IMR-90 (cell line): ENCODE results near the gene PAX8. TPM values are rescaled to one million over a fixed set of nuclear protein-coding genes. Genes with fewer than 3 reads are reported as not detected.
"Not testable (repeated sequence)": the region's sequence is repeated elsewhere in the genome, so short reads cannot be mapped to it uniquely, and the experiment has no call there.

Experiments used
- ATAC-seq: fragments of 200-7000 bp; cut with Tn5 transposase; 2 replicates; pipeline ENCODE4 v1.9.1; 2020; ENCODE audit warnings: low read depth, mild to moderate bottlenecking, moderate library complexity
- BruUV-seq: library from RNA; stranded (reverse); fragments of 400-500 nt; replicated peaks from 2 replicates; lab custom pipeline; 2021; lab: Mats Ljungman, UMichigan
- CTCF ChIA-PET: fragments of 300-600 bp; formaldehyde crosslinking; extraction: SDS; loops from one replicate; lab custom pipeline; 2021; ENCODE audit warnings: antibody characterized with exemption; lab: Yijun Ruan, JAX
- POLR2A ChIA-PET: fragments of 300-600 bp; sonication (Branson Sonifier 250); formaldehyde crosslinking; loops from one replicate; lab custom pipeline; 2022; ENCODE audit warnings: antibody characterized with exemption; ENCODE audit not compliant: unreplicated experiment; lab: Charles Lee
- DNase-seq: peaks from one replicate; pipeline ENCODE4 v3.0.0; 2013
- H2AFZ ChIP-seq: replicated peaks from 2 replicates; pipeline ENCODE3; 2013; ENCODE audit warnings: low read length, mild to moderate bottlenecking; ENCODE audit not compliant: poor library complexity
- H2AK5ac ChIP-seq: 2 replicates; pipeline ENCODE4 v1.6.1; 2013; ENCODE audit warnings: low read depth, low read length, inconsistent platforms
- H2AK9ac ChIP-seq: replicated peaks from 2 replicates; pipeline ENCODE3; 2013; ENCODE audit warnings: mild to moderate bottlenecking, low read depth, low read length, moderate library complexity; ENCODE audit not compliant: poor library complexity
- H2BK120ac ChIP-seq: 2 replicates; pipeline ENCODE4 v1.6.1; 2013; ENCODE audit warnings: low read depth, low read length, inconsistent platforms
- H2BK15ac ChIP-seq: 3 replicates; pipeline ENCODE4 v1.6.1; 2013; ENCODE audit warnings: low read depth, low read length, inconsistent platforms
- H2BK20ac ChIP-seq: 2 replicates; pipeline ENCODE4 v1.6.1; 2013; ENCODE audit warnings: low read depth, mild to moderate bottlenecking, inconsistent platforms, low read length, moderate library complexity
- H2BK5ac ChIP-seq: 2 replicates; pipeline ENCODE4 v1.6.1; 2013; ENCODE audit warnings: mild to moderate bottlenecking, low read depth, low read length, inconsistent platforms; ENCODE audit not compliant: poor library complexity, severe bottlenecking
- H3K14ac ChIP-seq: replicated peaks from 2 replicates; pipeline ENCODE4 v1.6.1; 2013; ENCODE audit warnings: low read depth, low read length, inconsistent platforms
- H3K18ac ChIP-seq: 2 replicates; pipeline ENCODE4 v1.6.1; 2013; ENCODE audit warnings: low read depth, low read length, control low read depth
- H3K23ac ChIP-seq: 2 replicates; pipeline ENCODE4 v1.6.1; 2013; ENCODE audit warnings: low read depth, low read length, inconsistent platforms
- H3K27ac ChIP-seq: 2 replicates; pipeline ENCODE4 v1.5.1; 2013; ENCODE audit warnings: mild to moderate bottlenecking, control low read depth, low read length; ENCODE audit not compliant: insufficient read depth
- H3K27me3 ChIP-seq: 2 replicates; pipeline ENCODE4 v1.6.1; 2013; ENCODE audit warnings: low read length; ENCODE audit not compliant: control insufficient read depth, insufficient read depth
- H3K36me3 ChIP-seq: 2 replicates; pipeline ENCODE4 v1.6.1; 2013; ENCODE audit warnings: low read length, mixed read lengths; ENCODE audit not compliant: control insufficient read depth, insufficient read depth
- H3K4ac ChIP-seq: 2 replicates; pipeline ENCODE4 v1.6.1; 2013; ENCODE audit warnings: low read depth, low read length, inconsistent platforms
- H3K4me1 ChIP-seq: 2 replicates; pipeline ENCODE4 v1.6.1; 2013; ENCODE audit warnings: low read length, mixed read lengths; ENCODE audit not compliant: control insufficient read depth, insufficient read depth
- H3K4me2 ChIP-seq: 2 replicates; pipeline ENCODE4 v1.6.1; 2013; ENCODE audit warnings: low read depth, mild to moderate bottlenecking, control low read depth, low read length, moderate library complexity
- H3K4me3 ChIP-seq: 2 replicates; pipeline ENCODE4 v1.5.1; 2013; ENCODE audit warnings: low read depth, mild to moderate bottlenecking, control low read depth, low read length, moderate library complexity; ENCODE audit not compliant: insufficient read depth
- H3K56ac ChIP-seq: 2 replicates; pipeline ENCODE4 v1.6.1; 2013; ENCODE audit warnings: low read length, inconsistent platforms; ENCODE audit not compliant: insufficient read depth; ENCODE audit errors: extremely low read depth
- H3K79me1 ChIP-seq, 2 experiments: 2 replicates each; pipeline ENCODE4 v1.6.1; 2013; ENCODE audit warnings: low read length in 2 of 2, inconsistent platforms in 1 of 2, low read depth in 1 of 2
- H3K9ac ChIP-seq: 2 replicates; pipeline ENCODE4 v1.6.1; 2013; ENCODE audit warnings: low read depth, low read length, control low read depth
- H3K9me1 ChIP-seq: 2 replicates; pipeline ENCODE4 v1.6.1; 2013; ENCODE audit warnings: low read length, inconsistent platforms; ENCODE audit not compliant: insufficient read depth
- H3K9me3 ChIP-seq: 2 replicates; pipeline ENCODE4 v1.6.1; 2013; ENCODE audit warnings: low read length; ENCODE audit not compliant: control insufficient read depth, insufficient read depth
- H4K20me1 ChIP-seq: 2 replicates; pipeline ENCODE4 v1.6.1; 2013; ENCODE audit warnings: low read length, inconsistent platforms; ENCODE audit not compliant: insufficient read depth
- H4K5ac ChIP-seq: 2 replicates; pipeline ENCODE4 v1.6.1; 2013; ENCODE audit warnings: mild to moderate bottlenecking, low read depth, low read length, control low read depth
- H4K8ac ChIP-seq, 2 experiments: 2 replicates each; pipeline ENCODE4 v1.6.1; 2013; ENCODE audit warnings: low read depth in 2 of 2, low read length in 2 of 2, control low read depth in 1 of 2, inconsistent platforms in 1 of 2
- H4K91ac ChIP-seq: 2 replicates; pipeline ENCODE4 v1.6.1; 2013; ENCODE audit warnings: low read depth, low read length, inconsistent platforms; ENCODE audit not compliant: insufficient read depth
- BHLHE40 ChIP-seq: fragments of 150-350 bp; IDR thresholded peaks from 2 replicates; pipeline ENCODE4 v1.6.1; 2016; ENCODE audit warnings: mild to moderate bottlenecking, low read depth, low read length
- CTCF ChIP-seq: conservative IDR thresholded peaks from 2 replicates; pipeline ENCODE4 v1.5.1; 2012; ENCODE audit warnings: mild to moderate bottlenecking, low read depth, low read length, improper control_type of control experiment
- RAD21 ChIP-seq: IDR thresholded peaks from 2 replicates; pipeline ENCODE4 v1.6.1; 2012; ENCODE audit warnings: low read length, improper control_type of control experiment
- RCOR1 ChIP-seq: IDR thresholded peaks from 2 replicates; pipeline ENCODE4 v1.6.1; 2012; ENCODE audit warnings: mild to moderate bottlenecking, low read length, improper control_type of control experiment; ENCODE audit not compliant: insufficient replicate concordance
- WGBS, 2 experiments: methylation state at CpG; one replicate each; pipeline versions ENCODE4 v1.1.5 to v1.1.7; 2013; ENCODE audit warnings: missing lambda C conversion rate in 2 of 2; ENCODE audit not compliant: insufficient read length in 1 of 2; ENCODE audit errors: extremely low coverage in 2 of 2; 5-methylcytosine and 5-hydroxymethylcytosine counted together
- dilution Hi-C: fragments of 300-500 bp; cut with HindIII; formaldehyde crosslinking; loops from one replicate; pipeline ENCODE4 v1.14.3; 2018; ENCODE audit warnings: low sequenced_read_pairs; ENCODE audit not compliant: unreplicated experiment
- in situ Hi-C: fragments of 300-500 bp; cut with MboI; formaldehyde crosslinking; loops from 3 replicates; pipeline ENCODE4 v1.14.3; 2019; ENCODE audit warnings: low sequenced_read_pairs, inconsistent platforms, mixed read lengths
- intact Hi-C: fragments of 100-400 bp; cut with micrococcal nuclease; formaldehyde crosslinking; loops from 2 replicates; pipeline ENCODE4 v1.10.0; 2022
- polyA plus RNA-seq, 3 experiments: library from polyadenylated mRNA; depleted of rRNA; stranded (reverse); fragments of >200 nt; gene quantifications; 2 replicates each; pipeline ENCODE4 v1.2.3, GENCODE V29; 2012; ENCODE audit warnings: low replicate concordance in 1 of 3
- total RNA-seq: library from RNA; depleted of rRNA; stranded (reverse); fragments of >200 nt; gene quantifications from 2 replicates; pipeline ENCODE4 v1.2.3, GENCODE V29; 2012

Gene PAX8
- total and polyA plus RNA-seq, 2 of the 4 experiments (the other 2 are of a cell fraction), result 0.18 to 1.5 TPM

DNA sequence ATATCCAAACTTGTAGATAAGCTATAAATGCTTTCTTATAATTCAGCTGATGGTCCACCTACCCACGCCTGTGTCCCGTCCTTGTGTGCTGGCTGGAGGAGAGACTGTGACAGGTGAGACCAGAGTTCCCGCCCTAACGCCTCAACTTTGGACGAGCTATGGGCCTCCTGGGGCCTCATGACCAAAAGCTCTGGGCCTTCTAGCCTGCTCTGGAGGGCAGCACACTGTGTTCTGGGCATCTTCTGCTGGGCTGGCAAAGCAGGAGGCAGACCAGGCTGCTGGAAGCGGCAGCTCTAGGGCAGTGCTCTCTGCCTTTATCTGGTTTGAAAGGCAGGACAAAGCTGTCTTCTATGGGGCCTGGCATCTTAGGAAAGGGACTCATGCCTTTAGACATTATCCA lies 26.0 kb upstream of the PAX8 start:
- no peak overlapping the region for H3K4me2 ChIP-seq
- H3K56ac ChIP-seq, result no peak overlapping the region
- H2AK9ac ChIP-seq, result no peak overlapping the region
- H3K79me1 ChIP-seq, result no peaks in the 10 kb centered on the region
- no peak overlapping the region for H3K27ac ChIP-seq
- no peak overlapping the region for H3K14ac ChIP-seq
- H3K4me1 ChIP-seq, result no peaks in the 10 kb centered on the region
- H3K18ac ChIP-seq, result no peak overlapping the region
- H2BK5ac ChIP-seq, result no peak overlapping the region
- no peak overlapping the region for H4K5ac ChIP-seq
- no peak overlapping the region for H2BK120ac ChIP-seq
- 72% methylated on average over 5 of the region's 6 CpGs; no CpG with 5 or more reads in 1 of the 2 experiments for WGBS, 2 experiments
- H3K9ac ChIP-seq, result no peak overlapping the region
- in situ Hi-C loops (no loop called here), intact Hi-C loops (no loop called here), dilution Hi-C loops (no loop called here)
- no peak overlapping the region for H3K4me3 ChIP-seq
- ATAC-seq (no peak), DNase-seq (no peak)
- no TSS peak for BruUV-seq
- no peaks in the 10 kb centered on the region for H4K20me1 ChIP-seq
- no peak overlapping the region for H3K23ac ChIP-seq
- no peaks in the 10 kb centered on the region for H3K9me3 ChIP-seq
- H2BK20ac ChIP-seq, result no peak overlapping the region
- ChIA-PET CTCF (no interaction called here), POLR2A (no interaction called here)
- no peaks in the 10 kb centered on the region for H3K36me3 ChIP-seq
- H2AK5ac ChIP-seq, result no peak overlapping the region
- no peak overlapping the region for H2AFZ ChIP-seq
- H4K8ac ChIP-seq, result no peak overlapping the region
- H3K9me1 ChIP-seq, result no peaks in the 10 kb centered on the region
- H4K91ac ChIP-seq, result no peak overlapping the region
- TF ChIP-seq BHLHE40 (no peak), RCOR1 (no peak), RAD21 (no peak), CTCF (no peak)
- peaks cover 28% of the 10 kb centered on the region for H3K27me3 ChIP-seq
- no peak overlapping the region for H3K4ac ChIP-seq
- no peak overlapping the region for H2BK15ac ChIP-seq

DNA sequence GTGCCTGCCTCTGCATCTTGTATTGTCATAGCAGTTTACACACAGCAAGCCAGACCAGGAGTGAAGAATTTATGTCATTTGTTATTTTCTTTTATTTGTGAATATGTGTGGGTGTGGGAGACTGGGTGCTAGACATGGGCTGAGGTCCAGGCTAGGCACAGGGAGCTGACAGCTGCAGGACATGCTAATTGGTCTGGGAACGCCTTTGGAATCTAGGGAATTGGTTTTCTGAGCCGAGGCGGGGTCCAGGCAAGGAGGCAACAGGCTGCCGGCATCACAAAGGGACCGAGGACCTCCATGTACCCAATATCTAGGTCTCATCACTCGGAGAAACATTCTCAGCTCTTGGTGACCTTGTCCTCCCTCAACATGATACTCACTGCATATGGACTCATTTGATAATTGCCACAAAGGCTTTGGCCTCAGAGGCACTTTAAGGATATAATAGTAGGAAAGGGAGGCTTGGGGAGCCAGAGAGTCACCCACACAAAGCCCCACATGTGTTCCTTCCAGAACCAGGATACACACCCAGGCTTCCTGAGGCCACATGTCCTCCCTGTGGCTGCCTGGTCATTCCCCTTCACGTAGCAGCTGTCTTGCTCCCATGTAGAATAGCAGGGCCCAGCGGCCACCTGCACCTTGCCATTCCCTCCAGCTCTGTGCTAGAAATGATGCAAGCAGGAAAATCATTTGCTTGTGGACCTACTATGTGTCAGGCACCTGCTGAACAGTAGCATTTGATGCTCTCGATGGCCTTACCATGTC lies 23.7 kb upstream of the PAX8 start:
- in situ Hi-C loops, intact Hi-C loops, H4K5ac ChIP-seq, H3K14ac ChIP-seq, H2AK9ac ChIP-seq, H4K91ac ChIP-seq, H3K56ac ChIP-seq, H2AK5ac ChIP-seq, H3K4ac ChIP-seq, dilution Hi-C loops, H3K27ac ChIP-seq, DNase-seq, H4K8ac ChIP-seq, H3K18ac ChIP-seq, H3K9me1 ChIP-seq, H3K36me3 ChIP-seq, H2BK15ac ChIP-seq, CTCF ChIA-PET, H3K4me3 ChIP-seq, H3K4me1 ChIP-seq, H3K23ac ChIP-seq, BruUV-seq, POLR2A ChIA-PET, H3K9ac ChIP-seq, H2BK120ac ChIP-seq, H3K4me2 ChIP-seq, H2BK5ac ChIP-seq, H4K20me1 ChIP-seq, H2BK20ac ChIP-seq, H2AFZ ChIP-seq, ATAC-seq, H3K79me1 ChIP-seq, H3K9me3 ChIP-seq: not testable (repeated sequence)
- 100% methylated on average over 1 of the region's 9 CpGs; no CpG with 5 or more reads in 1 of the 2 experiments for WGBS, 2 experiments
- peaks cover 18% of the 10 kb centered on the region for H3K27me3 ChIP-seq
